Calu3 (cell line): ENCODE measurements around the gene SLIT1. TPM values are rescaled to one million over a fixed set of nuclear protein-coding genes. Genes with fewer than 3 reads are reported as not detected.

ENCODE experiments used
- BruUV-seq: library from RNA; stranded (reverse); fragments of 400-500 nt; replicated peaks from 2 replicates; lab custom pipeline; 2021; lab: Mats Ljungman, UMichigan
- CTCF ChIA-PET: fragments of 300-600 bp; sonication (Branson Sonifier 250); formaldehyde crosslinking; loops from one replicate; lab custom pipeline; 2022; ENCODE audit warnings: antibody characterized with exemption; lab: Charles Lee
- DNase-seq: peaks from one replicate; pipeline ENCODE4 v3.0.0; 2022
- H3K27ac Mint-ChIP-seq: one replicate; pipeline ENCODE4 v1.8.0; 2022; ENCODE audit warnings: mixed read lengths; ENCODE audit not compliant: unreplicated experiment
- H3K27me3 Mint-ChIP-seq: one replicate; pipeline ENCODE4 v1.8.0; 2022; ENCODE audit warnings: mixed read lengths; ENCODE audit not compliant: unreplicated experiment
- H3K36me3 Mint-ChIP-seq: one replicate; pipeline ENCODE4 v1.8.0; 2022; ENCODE audit warnings: mild to moderate bottlenecking, moderate library complexity, mixed read lengths; ENCODE audit not compliant: insufficient read depth, unreplicated experiment
- H3K4me1 Mint-ChIP-seq: one replicate; pipeline ENCODE4 v1.8.0; 2022; ENCODE audit warnings: mild to moderate bottlenecking, low read depth, mixed read lengths; ENCODE audit not compliant: unreplicated experiment
- H3K4me3 Mint-ChIP-seq: one replicate; pipeline ENCODE4 v1.8.0; 2022; ENCODE audit warnings: mild to moderate bottlenecking, low read depth, moderate library complexity, mixed read lengths; ENCODE audit not compliant: unreplicated experiment
- H3K9me3 Mint-ChIP-seq: one replicate; pipeline ENCODE4 v1.8.0; 2022; ENCODE audit warnings: low read depth, mixed read lengths; ENCODE audit not compliant: unreplicated experiment
- CTCF ChIP-seq: fragments of 200-600 bp; IDR thresholded peaks from one replicate; pipeline ENCODE4 v1.8.0; 2022; ENCODE audit warnings: antibody characterized with exemption; ENCODE audit not compliant: unreplicated experiment
- intact Hi-C: fragments of 100-400 bp; cut with micrococcal nuclease; formaldehyde crosslinking; loops from one replicate; pipeline ENCODE4 v1.10.0; 2022; ENCODE audit not compliant: unreplicated experiment
- total RNA-seq: library from RNA; stranded (reverse); gene quantifications from 2 replicates; pipeline ENCODE4 v1.2.3, GENCODE V29; 2022

SLIT1 gene
- total RNA-seq, 1 experiment from 2014 or later = not detected

- Mint-ChIP-seq H3K4me3 (no peak overlapping the region), H3K27me3 (no peaks in the 10 kb centered on the region), H3K9me3 (no peaks in the 10 kb centered on the region), H3K4me1 (no peaks in the 10 kb centered on the region), H3K27ac (no peak overlapping the region), H3K36me3 (peaks cover 13% of the 10 kb centered on the region)
- CTCF ChIA-PET = no interaction called here
- no peak for TF ChIP-seq CTCF
- DNase-seq = no peak
- BruUV-seq = no TSS peak
- intact Hi-C loops = no loop called here
Observed at GRCh38 chr10:96949039-96949683, 236.6 kb downstream of the SLIT1 start.

Other genes starting within 250 kb of the SLIT1 start
- gene ARHGAP19, start 106.7 kb upstream of the SLIT1 start, total RNA-seq = 3.7 and 6.7 TPM in 2 replicates
- 2.1 TPM in 2 replicates for gene FRAT1, start 133.3 kb upstream of the SLIT1 start, total RNA-seq
- 6.0 and 7.4 TPM in 2 replicates for gene FRAT2, start 148.8 kb upstream of the SLIT1 start, total RNA-seq
- gene RRP12, start 215.4 kb upstream of the SLIT1 start, total RNA-seq = 52.6 and 54.6 TPM in 2 replicates
- 148 and 157 TPM in 2 replicates for gene PGAM1, start 240.2 kb upstream of the SLIT1 start, total RNA-seq